IPS DF 6.9 (cell line): Measurements from ENCODE around the gene TRIM54.
"Not testable (repeated sequence)": the region's sequence is repeated elsewhere in the genome, so short reads cannot be mapped to it uniquely, and the experiment has no call there.

Experiments used
- DNase-seq: peaks from one replicate; pipeline ENCODE4 v3.0.0-alpha.2; 2013; ENCODE audit warnings: low read depth, low spot score
- H3K27ac ChIP-seq: one replicate; pipeline ENCODE4 v1.5.1; 2013; ENCODE audit warnings: low read length, control low read depth
- H3K27me3 ChIP-seq: 2 replicates; pipeline ENCODE4 v1.6.1; 2013; ENCODE audit warnings: mild to moderate bottlenecking, low read length; ENCODE audit not compliant: control insufficient read depth, insufficient read depth
- H3K36me3 ChIP-seq: 2 replicates; pipeline ENCODE4 v1.6.1; 2013; ENCODE audit warnings: low read length; ENCODE audit not compliant: control insufficient read depth, insufficient read depth
- H3K4me1 ChIP-seq: 2 replicates; pipeline ENCODE4 v1.6.1; 2013; ENCODE audit warnings: low read length; ENCODE audit not compliant: control insufficient read depth, insufficient read depth
- H3K4me3 ChIP-seq: 2 replicates; pipeline ENCODE4 v1.5.1; 2013; ENCODE audit warnings: mild to moderate bottlenecking, low read length
- H3K9me3 ChIP-seq: 2 replicates; pipeline ENCODE4 v1.6.1; 2013; ENCODE audit warnings: low read length, inconsistent platforms; ENCODE audit not compliant: control insufficient read depth, insufficient read depth
- WGBS: extraction: QIAGEN DNeasy Blood & Tissue Kit; methylation state at CpG from one replicate; pipeline ENCODE4 v1.1.7; 2013; ENCODE audit warnings: mixed read lengths, missing lambda C conversion rate; ENCODE audit not compliant: insufficient read length, insufficient coverage; 5-methylcytosine and 5-hydroxymethylcytosine counted together

Gene TRIM54

GRCh38 chr2:27323596-27324285, 41.5 kb downstream of the TRIM54 start:
- Histone ChIP-seq H3K4me1 (peaks cover 4% of the 10 kb centered on the region; the same call in 1 of the 2 replicates), H3K27ac (no peak overlapping the region), H3K4me3 (peak overlapping the region; percentile 55; the same call in 1 of the 2 replicates), H3K36me3 (peaks cover 14% of the 10 kb centered on the region; the same call in 1 of the 2 replicates), H3K27me3 (no peaks in the 10 kb centered on the region), H3K9me3 (no peaks in the 10 kb centered on the region)
- no CpG with 5 or more reads among the region's 5 CpGs for WGBS
- no peak for DNase-seq

GRCh38 chr2:27324720-27325119, 42.5 kb downstream of the TRIM54 start:
- no CpG with 5 or more reads among the region's 5 CpGs for WGBS

DNA sequence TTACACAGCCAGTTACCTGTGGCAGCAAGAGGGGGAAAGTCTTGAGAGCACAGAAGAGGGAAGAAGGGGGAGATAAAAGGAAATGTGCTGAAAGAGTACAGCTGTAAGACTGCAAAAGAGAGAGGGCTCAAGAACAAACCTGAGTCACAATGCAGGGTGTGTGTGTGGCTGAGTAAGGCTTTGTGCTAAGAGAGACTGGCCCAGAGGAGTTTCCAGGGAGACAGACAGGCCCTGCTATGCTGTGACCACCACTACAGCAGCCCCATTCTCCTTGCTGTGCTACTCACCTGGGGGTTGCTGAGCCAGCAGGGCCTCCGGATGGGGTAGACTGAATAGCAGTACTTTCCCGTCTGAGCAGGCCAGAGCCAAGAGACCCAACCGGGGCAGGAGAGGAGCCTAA, 53.1 kb downstream of the TRIM54 start:
- Histone ChIP-seq H3K9me3 (no peaks in the 10 kb centered on the region), H3K36me3 (peaks cover 33% of the 10 kb centered on the region), H3K4me3 (no peak overlapping the region), H3K27me3 (no peaks in the 10 kb centered on the region), H3K27ac (no peak overlapping the region), H3K4me1 (no peaks in the 10 kb centered on the region)
- DNase-seq = no peak
- WGBS = no CpG with 5 or more reads among the region's 3 CpGs

More at GRCh38 chr2:27324720-27325119, 42.5 kb downstream of the TRIM54 start:
- Histone ChIP-seq H3K9me3 (no peaks in the 10 kb centered on the region), H3K27ac (no peak overlapping the region), H3K27me3 (no peaks in the 10 kb centered on the region), H3K36me3 (peaks cover 19% of the 10 kb centered on the region; the same call in 1 of the 2 replicates), H3K4me3 (no peak overlapping the region), H3K4me1 (peaks cover 4% of the 10 kb centered on the region; the same call in 1 of the 2 replicates)
- no peak for DNase-seq

- Histone ChIP-seq H3K9me3 (no peaks in the 10 kb centered on the region), H3K4me1 (no peaks in the 10 kb centered on the region), H3K27me3 (no peaks in the 10 kb centered on the region), H3K4me3 (no peak overlapping the region), H3K36me3 (peaks cover 33% of the 10 kb centered on the region), H3K27ac (no peak overlapping the region)
- no peak for DNase-seq
- WGBS = no CpG with 5 or more reads among the region's 7 CpGs
Observed at GRCh38 chr2:27336173-27336572, 53.9 kb downstream of the TRIM54 start.

DNA sequence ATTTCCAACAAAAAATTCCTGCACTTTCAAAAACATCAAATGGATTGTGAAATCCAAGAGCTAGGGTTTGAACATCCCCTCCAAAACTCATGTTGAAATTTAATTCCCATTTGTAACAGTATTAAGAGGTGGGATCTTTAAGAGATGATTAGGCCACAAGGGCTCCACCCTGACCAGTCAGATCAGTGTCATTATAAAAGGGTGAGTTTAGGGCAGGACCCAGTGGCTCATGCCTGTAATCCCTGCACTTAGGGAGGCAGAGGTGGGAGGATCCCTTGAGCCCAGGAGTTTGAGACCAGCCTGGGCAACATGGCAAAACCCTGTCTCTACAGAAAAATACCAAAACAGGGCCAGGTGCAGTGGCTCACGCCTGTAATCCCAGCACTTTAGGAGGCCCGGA, 65.4 kb downstream of the TRIM54 start:
- no CpG with 5 or more reads among the region's 2 CpGs for WGBS
- H3K4me3 ChIP-seq = no peak overlapping the region
- H3K36me3 ChIP-seq = peaks cover 8% of the 10 kb centered on the region; the same call in 1 of the 2 replicates
- H3K27ac ChIP-seq = no peak overlapping the region
- no peak for DNase-seq
- H3K4me1 ChIP-seq = no peaks in the 10 kb centered on the region
- H3K27me3 ChIP-seq = no peaks in the 10 kb centered on the region
- H3K9me3 ChIP-seq = no peaks in the 10 kb centered on the region

DNA sequence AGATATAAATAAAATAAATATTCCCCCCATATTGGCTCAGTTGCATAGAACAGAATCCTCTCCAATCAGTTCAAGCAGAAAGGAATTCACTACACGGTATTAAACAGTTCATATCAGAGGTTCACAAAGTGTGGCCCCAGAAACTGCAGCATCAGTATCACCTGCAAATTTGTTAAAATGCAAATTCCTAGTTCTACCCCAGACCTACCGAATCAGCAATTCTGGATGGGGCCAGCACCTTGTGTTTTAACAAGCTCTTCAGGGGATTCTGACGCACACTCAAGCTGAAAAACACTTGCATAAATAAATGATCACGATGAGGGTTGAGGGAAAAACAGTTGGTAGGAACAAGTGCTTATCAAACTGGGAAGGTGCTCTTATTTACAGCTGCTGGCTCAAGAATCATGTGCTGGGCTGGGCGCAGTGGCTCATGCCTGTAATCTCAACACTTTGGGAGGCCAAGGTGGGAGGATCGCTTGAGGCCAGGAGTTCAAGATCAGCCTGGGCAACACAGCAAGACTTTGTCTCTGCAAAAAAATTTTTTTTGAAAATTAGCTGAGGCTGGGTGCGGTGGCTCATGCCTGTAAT, 68.0 kb downstream of the TRIM54 start:
- Histone ChIP-seq H3K4me1 (no peaks in the 10 kb centered on the region), H3K4me3 (no peak overlapping the region), H3K36me3 (no peaks in the 10 kb centered on the region), H3K9me3 (no peaks in the 10 kb centered on the region), H3K27me3 (no peaks in the 10 kb centered on the region), H3K27ac (no peak overlapping the region)
- no CpG with 5 or more reads among the region's 7 CpGs for WGBS
- DNase-seq = no peak

DNA sequence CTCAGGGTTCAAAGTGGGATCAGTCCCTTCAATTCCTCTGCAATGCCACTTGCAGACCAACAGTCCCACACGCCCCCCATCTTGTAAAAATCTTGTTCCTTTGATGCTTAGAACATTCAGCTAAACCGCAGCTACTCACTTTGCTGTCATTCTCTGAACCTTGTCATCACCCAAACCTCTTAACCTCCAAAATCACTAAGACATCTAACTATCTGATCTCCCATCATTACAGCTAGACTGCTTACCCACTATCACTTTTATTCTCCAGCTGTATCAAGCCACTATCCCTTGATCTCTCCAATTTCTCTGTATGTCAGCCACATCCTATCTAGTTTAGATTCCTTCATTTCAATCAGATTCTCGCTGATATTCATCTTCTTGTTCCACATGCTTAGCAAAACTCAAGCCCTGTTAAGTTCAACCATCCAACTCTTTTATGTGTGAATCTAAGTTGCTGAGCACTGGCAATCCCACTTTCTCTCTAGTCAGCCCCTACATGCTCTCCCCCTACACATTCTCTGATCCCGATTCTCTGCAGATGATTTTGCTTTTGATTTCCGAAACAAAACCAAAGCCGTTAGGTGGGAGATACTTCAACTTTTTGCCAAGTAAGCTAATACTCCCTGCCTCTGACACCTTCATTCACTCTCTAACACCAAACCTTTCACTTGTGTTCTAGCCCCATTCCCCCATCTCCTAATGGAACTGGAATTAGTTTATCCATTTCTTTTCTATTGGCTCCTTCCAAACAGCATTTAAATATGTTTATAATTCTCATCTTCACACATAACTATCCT, 69.8 kb downstream of the TRIM54 start:
- Histone ChIP-seq H3K4me1 (no peaks in the 10 kb centered on the region), H3K9me3 (no peaks in the 10 kb centered on the region), H3K4me3 (no peak overlapping the region), H3K27me3 (no peaks in the 10 kb centered on the region), H3K36me3 (no peaks in the 10 kb centered on the region), H3K27ac (no peak overlapping the region)
- WGBS = no CpG with 5 or more reads among the region's 6 CpGs
- DNase-seq = no peak

GRCh38 chr2:27353386-27353761, 71.1 kb downstream of the TRIM54 start:
- not testable (repeated sequence) for H3K9me3 ChIP-seq, H3K4me3 ChIP-seq, H3K4me1 ChIP-seq, H3K36me3 ChIP-seq, H3K27ac ChIP-seq, DNase-seq, H3K27me3 ChIP-seq
- WGBS = no CpG with 5 or more reads among the region's 5 CpGs

DNA sequence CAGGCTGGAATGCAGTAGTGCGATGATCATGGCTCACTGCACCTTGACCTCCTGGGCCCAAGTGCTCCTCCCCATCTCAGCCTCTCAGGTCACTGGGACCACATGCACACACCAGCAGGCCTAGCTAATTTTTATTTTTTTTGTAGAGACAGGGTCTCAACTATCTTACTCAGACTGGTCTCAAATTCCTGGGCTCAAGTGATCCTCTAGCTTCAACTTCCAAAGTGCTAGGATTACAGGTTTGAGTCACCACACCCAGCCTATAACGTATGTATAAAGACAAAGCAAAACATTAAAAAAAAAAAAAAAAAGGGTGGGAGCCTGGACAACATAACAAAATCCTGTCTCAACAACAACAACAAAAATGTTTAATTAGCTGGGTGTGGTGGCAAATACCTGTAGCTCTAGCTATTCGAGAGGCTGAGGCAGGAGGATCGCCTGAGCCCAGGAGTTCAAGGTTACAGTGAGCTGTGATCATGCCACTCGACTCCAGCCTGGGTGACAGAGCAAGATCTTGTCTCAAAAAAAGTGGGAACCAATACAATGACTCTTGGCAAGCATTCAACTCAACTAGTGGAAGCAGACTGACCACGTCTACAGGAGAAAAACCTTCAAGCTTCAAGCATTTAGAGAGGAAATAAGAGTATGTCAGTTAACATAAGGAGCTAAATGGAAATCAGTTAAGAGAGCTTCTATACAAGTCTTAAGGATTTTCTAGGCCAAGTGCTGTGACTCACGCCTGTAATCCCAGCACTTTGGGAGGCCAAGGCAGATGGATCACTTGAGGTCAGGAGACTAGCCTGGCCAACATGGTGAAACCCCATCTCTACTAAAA, 71.8 kb downstream of the TRIM54 start:
- Histone ChIP-seq H3K36me3 (no peaks in the 10 kb centered on the region), H3K27me3 (no peaks in the 10 kb centered on the region), H3K9me3 (no peaks in the 10 kb centered on the region), H3K4me3 (no peak overlapping the region), H3K4me1 (no peaks in the 10 kb centered on the region), H3K27ac (no peak overlapping the region)
- WGBS = no CpG with 5 or more reads among the region's 7 CpGs
- DNase-seq = no peak

- Histone ChIP-seq H3K4me3 (no peak overlapping the region), H3K4me1 (no peaks in the 10 kb centered on the region), H3K27me3 (no peaks in the 10 kb centered on the region), H3K36me3 (no peaks in the 10 kb centered on the region), H3K9me3 (no peaks in the 10 kb centered on the region), H3K27ac (no peak overlapping the region)
- no peak for DNase-seq
- no CpG with 5 or more reads among the region's 7 CpGs for WGBS
Observed at GRCh38 chr2:27354597-27354927, 72.3 kb downstream of the TRIM54 start.
